ENCODE measurements around the gene SRGAP3.

The SRGAP3 gene

DNA sequence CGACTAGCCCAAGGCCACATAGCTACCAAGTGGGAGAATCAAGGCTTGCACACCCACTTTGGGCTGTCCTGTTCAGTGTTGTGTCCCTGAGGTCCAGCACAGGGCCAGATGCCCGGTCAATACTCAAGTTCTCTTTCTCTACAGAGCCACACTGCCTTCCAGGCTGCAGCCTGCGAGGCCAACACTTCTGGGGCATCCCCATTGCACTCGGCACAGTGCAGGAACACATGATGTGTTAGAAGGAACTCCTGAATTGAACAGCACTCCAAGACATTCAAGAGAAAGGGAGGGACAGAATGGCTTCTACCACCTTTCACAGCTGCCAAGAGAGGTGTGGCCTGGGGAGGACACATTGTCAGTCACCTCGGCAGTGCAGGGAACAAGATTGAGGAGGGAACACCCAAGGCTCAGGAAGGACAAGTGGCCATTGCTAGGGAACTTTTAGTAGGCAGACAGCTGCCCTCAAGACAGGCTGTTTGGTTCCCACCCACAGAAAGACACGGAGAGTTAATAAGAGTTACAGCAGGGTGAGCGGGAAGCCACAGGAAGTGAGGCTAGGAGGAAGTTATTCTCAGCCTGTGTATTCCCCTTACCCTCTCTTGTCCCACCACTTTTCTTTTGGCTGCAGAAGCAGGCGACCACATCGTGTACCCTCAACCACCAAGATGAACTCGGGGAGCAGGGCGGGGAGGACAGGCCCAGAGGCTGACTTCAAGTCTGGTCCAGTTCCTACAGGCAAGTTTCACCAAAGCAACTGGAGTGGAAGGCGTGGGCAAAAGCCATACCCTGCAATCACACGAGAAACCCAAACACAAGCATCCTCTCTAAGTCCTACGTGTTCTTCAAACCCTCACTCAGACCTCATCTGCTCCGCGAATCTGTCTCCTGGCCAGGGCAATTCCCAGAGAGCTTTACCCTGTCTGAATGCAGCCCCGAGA is 69.4 kb downstream of the SRGAP3 start:
- DNase-seq, result peak in 3 of 56 donors; percentile 20 to 42 (median 29)

DNA sequence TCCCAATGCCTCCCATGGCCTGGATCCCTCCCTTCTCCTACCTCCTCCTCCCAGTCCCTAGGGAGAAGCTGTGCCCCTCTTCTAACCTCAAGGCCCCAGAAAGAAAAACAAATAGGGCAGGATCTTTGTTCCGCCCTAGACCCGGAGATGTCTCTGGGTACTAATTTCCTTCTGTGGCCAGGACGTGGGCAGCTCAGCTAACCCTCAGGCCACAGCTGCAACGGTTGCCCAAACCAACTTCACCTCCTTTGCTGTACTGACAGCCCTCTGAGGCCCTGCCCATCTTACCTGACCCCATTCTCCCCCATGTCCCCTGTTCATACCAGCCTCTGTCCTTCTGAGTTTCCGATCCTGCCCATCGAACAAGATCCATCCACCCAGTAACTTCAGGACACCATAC is 70.7 kb downstream of the SRGAP3 start:
- DNase-seq, result no peak

DNA sequence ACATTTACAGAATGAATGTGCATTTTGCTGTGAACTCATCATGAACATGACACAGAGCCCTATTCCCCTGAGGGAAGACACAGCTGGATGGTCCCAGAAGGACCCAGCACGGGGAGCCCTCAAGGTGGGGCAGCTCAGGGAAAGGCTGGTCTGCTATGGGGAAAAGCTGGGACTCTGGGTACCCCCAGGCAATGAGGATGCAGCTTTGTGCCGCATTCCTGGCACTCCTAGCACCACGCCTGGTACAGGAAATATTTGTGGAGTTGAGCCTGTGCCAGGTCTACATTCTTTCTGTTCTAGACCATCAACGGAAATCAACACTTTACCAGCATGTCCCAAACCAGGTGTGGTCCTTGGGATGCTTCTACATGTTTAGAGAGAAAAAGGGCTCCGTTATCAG is 74.0 kb downstream of the SRGAP3 start:
- DNase-seq, result no peak

DNA sequence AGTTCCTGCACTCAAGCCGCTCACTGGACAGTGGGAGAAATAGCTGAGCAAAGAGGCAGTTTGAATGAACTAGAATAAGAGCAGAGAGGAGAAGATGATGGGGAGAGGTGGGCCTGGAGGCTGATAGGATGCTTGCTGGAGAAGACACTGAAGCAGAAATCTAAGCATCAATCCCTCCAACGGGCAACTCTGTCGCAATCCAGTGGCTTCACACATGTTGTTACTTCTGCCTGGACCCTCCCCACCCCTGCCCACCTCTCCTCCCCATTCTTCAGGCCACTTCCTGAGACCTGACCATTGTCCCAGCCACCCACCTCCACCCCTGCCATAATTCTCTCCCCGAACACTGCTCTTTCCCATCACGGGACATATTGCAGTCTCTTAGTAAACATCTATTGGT is 76.0 kb downstream of the SRGAP3 start:
- no peak for DNase-seq

DNA sequence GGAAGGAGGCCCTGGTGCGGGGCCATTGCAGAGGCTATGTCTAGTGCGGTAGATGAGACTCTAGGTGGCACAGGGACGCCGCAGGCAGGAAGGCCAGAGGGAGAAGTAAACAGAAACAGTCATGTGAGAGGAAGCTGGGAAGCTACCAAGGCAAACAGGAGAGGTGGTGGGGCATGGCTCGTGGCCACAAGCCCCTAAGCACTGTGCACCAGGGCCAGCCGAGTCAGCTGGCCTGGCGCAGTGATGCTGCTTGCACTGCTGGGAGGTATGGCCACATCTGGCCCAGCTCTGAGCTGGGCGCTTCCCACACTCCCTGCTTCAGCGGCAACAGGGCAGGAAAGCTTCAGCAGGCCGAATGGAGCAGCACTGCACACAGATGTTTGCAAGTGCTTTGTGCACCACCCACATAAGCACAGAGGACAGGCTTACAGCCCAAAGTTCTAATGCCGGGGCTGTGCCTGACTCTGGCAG is 76.6 kb downstream of the SRGAP3 start:
- DNase-seq, result peak in 28 of 56 donors; percentile 22 to 64 (median 40)

DNA sequence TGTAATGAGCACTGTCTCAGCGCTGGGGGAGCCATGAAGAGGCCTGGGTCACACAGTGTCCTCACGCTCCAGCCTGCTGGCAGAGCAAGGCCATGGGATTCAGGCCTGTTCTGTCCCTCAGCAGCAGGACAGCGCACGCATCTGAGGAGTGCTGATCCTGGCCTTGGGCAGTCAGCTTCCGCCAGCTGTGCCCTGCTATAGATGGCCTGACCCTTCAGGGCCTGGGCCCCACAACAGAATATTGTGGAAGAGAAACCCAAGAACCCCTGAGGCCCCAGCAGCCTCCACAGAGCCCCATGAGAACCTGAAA is 78.6 kb downstream of the SRGAP3 start:
- no peak for DNase-seq

DNA sequence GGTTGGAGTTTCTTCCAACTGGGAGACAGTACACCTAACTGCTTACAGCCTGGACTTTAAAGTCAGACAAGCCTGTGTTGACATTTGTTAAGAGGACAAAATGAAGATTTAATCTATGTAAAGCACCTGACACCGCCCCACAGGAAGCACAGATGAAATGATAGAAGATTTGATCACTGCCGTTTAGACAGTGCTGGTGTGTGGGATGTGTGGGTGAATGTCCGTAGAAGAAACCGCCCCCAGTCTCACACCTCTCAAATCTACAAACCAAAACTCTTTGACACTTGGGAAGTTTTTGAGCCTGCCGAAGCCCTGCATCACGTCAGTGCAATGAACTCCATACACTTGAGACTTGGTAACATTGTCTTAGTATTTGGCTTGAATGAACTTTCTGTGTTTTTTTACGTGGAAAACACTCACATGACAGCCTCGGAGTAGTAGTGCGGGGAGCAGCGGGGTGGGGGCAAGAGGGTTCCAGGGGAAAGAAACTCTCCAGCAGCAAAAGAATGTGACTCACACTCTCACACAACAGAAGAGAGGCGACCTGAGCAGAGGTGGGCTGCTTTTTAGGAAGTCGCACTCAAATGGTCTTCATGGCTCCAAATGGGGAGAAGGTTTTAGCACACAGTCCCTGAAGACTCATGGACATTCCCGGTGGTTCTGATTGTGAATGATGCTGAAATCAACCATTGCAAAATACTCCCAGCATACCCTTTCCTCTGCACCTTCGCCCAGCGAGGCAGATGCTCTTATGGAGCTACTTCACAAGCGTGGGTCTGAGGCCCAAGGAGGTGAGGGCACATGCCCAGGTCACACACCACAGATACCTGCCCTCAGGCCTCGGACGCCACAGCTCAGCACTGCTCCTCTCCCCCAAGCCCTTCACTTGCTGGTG is 79.2 kb downstream of the SRGAP3 start:
- no peak for DNase-seq

DNA sequence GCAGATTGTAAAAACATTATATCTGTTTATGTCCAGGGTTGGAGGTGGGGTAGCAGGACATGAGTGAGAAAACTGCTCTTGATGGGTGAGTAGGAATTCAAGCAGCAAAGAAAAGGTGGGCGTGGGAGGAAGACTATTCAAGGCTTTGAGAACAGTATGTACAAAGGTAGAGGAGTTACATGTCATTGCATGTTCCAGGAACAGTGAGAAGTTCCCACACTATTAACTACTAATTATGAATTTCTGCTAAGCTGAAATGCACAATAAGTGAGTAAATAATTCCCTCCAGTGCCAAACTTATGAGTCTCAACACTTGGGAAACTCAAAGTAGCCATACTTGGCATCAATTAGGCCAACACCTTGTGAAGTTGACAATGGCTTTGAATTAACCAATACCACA is 80.1 kb downstream of the SRGAP3 start:
- DNase-seq, result no peak

DNA sequence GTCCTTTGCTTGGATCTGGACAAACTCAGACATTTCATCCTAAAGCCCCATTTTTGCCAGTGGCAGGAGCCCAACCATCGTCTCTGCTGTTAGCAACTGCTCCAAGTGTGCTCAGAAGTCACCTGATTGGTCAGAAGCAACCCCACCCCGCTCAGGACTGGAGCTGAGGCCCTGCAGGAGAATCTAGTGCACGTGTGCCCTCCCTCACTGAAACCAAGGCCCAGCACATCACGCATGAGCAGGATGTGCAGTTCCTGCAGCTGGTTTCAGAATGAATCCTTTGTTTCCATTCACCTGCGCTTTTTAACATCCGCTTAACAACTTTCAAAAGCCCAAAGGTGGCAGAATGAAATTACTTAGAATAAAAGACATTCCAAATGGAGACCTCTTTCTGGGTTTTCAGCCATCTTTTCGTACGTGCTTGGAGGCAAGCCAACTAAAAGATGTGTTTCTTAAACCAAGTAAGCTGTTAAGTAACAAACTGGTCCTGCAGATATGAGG is 81.2 kb downstream of the SRGAP3 start:
- peak in 12 of 56 donors; percentile 7 to 46 (median 18) for DNase-seq

DNA sequence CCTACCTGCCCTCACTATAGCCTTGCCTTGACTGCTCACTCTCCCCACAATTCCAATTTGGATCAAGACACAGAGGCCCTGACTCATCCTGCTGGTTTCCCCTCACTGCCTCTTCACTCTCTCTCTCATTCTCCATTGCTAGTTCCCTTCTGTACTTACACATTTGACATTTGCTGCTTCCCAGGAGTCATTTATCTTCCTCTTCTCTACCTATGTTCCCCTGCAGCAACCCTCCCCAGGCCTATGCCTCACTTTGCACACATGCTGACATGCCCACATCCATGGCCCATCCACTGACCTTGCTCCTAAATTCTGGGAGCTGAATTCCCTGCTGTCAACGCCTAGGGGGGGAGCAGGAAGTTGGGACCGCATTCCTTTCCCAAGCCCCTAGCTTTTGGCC is 82.2 kb downstream of the SRGAP3 start:
- no peak for DNase-seq

DNA sequence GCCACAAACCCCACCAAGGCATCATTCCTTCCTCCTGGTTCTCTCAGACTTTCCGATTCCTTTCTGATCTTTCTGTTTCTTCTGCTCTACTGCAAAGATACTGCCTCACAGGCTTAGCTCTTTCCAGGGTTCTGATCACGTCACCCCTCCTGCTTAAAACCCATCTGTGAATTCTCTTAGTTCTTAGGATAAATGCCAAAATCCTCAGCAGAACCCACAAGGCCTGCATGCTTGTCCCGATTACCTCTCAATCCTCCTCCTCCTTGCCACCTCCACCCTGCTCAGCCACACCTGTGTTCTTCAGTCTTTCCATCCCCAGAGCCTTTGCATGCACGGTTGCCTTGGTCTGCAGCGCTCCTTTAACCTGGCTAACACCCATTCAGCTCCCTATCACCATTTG is 84.0 kb downstream of the SRGAP3 start:
- DNase-seq, result no peak

DNA sequence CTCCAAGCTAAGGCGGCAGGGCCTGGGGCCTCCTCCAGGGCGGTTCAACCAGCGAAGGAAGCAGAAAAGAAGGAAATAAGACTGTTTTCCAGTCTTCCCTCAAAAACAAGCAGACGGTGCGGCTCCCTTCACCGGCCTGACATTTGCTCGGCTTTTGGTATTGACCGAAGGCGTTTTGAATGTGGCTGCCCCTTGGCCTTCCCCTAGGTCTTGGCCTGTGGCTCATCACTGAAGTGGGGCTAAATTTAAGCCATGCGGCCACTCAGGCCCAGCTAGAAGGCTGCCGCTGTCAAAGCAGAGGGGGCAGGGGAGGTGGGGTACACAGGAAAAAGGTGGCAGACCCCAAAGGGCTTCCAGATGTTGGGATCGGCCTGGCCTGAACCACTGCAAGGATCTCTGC is 86.2 kb downstream of the SRGAP3 start:
- DNase-seq, result no peak

DNA sequence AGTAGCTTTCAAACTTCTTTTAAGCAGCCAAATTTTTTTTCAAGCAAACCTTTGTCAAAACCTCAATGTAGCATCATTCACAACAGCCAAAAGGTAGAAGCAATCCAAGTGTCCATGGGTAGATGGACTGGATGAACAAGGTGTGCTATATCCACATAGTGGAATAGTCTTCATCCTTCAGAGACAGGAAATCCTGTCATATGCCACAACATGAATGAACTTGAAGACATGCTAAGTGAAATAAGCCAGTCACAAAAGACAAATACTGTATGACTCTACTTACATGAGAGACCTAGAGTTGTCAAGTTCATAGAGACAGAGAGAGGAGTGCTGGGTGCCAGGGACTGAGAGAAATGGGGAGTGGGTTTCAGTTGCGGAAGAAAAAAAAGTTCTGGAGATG is 87.6 kb downstream of the SRGAP3 start:
- no peak for DNase-seq

DNA sequence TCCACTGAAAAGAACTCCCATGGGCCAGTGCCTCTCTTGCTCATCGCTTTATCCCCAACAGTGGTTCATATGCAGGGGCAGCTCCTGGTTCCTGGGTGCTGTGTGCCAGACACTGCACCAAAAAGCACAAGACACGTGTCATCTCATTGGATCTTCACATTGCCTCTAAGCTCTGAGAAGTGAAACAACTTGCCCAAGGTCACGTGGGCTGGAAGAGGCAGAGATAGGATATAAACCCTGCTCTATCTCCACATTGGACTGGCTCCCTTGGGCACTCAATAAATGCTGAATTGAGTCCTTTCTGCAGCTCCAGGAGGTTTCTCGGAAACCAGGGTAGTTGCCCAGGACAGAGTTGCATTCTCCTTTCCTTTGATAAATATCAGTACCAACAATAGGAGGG is 88.1 kb downstream of the SRGAP3 start:
- DNase-seq, result no peak

DNA sequence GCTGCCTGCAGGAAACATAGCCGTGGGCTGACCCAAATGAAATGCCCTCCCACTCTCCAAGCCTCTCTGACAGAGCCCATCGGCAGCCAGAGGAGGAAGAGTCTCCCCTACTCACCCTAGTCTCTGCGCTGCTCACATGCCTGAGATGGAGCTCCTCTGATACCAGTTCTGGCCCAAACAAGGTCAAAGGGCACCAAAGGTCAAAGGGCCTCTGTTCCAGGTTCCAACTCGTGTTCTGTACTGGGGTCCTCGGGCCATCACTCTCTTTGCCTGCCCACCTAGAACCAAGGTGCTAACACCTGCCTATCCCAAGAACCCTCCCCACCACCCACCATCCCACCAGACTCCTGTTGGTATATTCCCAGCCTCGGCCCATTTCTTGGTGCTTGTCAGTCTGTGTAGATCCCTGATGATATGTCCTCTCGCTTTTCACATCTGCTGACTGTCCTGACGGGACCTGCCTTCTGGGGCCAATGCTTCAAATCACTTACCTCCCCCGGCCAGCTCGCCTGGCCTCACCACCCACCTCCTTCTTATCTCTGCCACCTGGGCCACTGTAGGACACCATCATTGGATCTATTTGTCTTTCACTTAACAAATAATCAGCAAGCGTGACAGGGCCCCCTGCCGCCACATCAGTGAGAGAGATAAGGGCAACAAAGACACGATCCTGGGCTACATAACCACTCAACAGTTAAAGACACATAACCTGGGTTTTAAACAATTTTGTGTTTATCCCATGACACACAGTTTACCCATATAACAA is 90.4 kb downstream of the SRGAP3 start:
- no peak for DNase-seq

DNA sequence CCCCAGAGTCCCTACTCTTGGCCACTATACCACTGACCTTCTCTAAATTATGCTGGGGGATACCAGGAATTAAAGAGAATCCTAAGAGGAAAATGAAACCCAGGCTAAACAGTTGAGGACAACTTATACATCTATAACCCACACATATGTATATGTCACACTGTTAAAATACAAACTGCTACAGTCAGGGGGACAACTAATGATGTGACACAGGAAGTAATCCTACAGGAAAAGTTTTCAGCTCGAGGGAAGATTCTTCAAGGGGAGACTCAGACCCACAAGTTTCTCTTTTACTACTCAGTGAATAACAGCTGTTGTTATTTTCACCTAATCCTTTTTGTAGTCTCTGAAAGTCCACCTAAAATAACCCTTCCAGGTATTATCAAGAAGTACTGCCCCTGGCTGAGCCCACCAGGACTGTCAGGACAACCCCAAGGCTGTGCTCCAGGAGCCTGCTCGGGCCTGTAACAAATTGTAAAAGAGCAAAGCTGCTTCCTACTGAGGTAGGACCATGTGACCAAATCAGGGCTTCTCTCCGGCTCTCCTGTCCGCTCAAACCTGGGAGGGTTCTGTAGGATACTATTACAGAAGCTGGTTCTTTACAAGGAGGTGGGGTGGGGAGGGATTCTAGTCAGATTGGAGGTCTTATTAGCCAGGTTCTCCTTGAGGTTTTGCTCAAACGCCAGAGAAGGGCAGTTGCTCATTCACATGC is 91.6 kb downstream of the SRGAP3 start:
- no peak for DNase-seq

DNA sequence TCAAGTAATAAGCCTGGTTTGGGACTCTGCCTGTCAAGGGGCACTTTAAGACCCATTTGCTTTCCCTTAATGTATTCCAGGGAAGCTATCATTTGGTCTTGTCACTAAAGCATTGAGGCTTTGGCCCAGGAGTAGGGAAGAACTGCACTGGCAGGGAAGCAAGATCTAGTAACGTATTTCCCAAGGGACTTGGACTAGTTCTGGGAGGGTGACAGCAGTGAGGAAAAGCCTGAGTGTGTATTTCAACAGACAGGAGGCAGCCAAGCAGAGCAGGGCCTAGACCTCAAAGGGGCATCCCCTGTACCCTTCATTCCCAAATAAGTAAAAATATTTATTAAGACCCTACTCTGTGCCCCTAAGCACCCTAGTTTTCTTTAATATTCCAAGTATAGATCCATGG is 92.8 kb downstream of the SRGAP3 start:
- DNase-seq, result no peak

DNA sequence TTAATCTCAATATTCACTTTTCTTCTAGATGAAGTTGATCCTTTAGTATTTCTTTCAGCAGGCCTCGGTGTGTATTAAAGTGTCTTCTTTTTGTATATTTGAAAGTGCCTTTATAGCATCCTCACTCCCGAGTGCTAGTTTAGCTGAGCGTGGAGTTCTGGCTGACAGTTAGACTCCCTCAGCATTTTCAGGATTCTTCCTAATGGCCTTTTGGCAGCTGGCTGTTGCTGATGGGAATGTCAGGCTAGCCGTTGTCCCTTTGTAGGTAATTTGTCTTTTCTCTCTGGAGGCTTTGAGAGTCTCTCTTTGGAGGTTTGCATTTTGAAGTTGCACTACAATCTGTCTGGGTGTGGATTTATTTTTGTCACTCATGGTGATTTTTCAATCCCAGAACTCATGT is 94.4 kb downstream of the SRGAP3 start:
- DNase-seq, result no peak

DNA sequence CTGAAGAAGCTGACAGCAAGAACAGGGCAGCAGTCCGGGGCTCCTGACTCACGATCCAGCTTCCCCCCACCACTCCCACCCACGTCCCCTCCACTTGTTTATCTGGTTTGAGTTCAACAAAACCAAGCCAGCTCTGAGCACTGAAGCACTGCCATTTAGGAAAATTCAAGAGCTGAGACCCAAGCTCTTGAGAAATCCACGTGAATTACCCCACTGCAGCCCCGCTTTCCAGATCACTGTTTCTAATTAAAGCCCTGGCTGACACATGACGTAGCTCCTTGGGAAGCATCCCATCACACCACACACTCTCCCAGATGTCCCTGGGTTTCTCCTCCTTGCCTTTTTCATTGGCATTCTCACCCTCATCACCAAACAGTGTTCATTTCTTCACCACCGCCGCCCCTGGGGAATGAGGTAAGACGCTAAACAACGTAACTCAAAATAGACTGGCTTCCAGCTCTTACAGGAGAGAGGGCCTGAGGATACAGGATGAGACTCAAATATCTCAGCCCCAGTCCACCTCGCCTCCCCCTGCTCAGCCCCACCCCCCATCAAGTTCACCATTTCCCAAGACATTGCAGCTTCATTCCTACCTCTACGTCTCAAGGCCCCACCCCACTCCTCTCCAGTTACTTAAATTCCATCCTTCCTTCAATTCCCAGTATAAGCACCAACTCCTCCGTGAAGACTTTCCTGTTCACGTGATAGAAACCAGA is 95.4 kb downstream of the SRGAP3 start:
- peak in 8 of 56 donors; percentile 6 to 55 (median 28) for DNase-seq

DNA sequence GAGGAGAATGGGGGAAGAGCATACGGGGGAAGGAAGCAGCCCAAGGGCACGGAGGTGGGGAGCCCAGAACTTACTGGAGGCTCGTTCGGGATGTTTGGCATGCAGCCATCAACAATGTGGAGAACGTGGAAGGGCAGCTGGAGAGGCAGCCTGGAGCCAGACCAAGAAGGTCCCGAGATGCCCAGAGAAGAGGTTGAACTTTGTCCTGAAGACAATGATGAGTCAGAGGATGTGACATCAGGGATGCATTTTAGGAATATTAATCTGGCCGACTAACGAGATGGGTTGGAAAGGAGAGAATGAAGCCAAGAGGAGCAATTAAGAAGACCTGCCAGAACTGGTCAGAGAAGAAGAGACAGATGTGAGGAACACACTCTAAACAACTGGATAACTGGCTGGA is 98.2 kb downstream of the SRGAP3 start:
- peak in 1 of 56 donors; percentile 24 for DNase-seq

Measured in amygdala (tissue), 56 donors.